ENCODE results near the gene LTO1.

GRCh38 chr11:69638941-69639681 is 36.0 kb downstream of the LTO1 start:
- TF ChIP-seq SPI1 (IDR thresholded peaks at IDR 0.05; ENCODE audit: borderline replicate concordance, insufficient read depth, low read depth, low read length): no peak
- TF ChIP-seq, protein P1, sequence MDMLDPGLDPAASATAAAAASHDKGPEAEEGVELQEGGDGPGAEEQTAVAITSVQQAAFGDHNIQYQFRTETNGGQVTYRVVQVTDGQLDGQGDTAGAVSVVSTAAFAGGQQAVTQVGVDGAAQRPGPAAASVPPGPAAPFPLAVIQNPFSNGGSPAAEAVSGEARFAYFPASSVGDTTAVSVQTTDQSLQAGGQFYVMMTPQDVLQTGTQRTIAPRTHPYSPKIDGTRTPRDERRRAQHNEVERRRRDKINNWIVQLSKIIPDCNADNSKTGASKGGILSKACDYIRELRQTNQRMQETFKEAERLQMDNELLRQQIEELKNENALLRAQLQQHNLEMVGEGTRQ (IDR thresholded peaks at IDR 0.05; ENCODE audit: borderline replicate concordance, low read depth, low read length): no peak
- no peak for TF ChIP-seq NFIC (IDR thresholded peaks at IDR 0.05; ENCODE audit: low read depth, low read length)
- no peak for TF ChIP-seq BHLHE40 (IDR thresholded peaks at IDR 0.05; ENCODE audit: borderline replicate concordance in 1 of 2, low read depth in 2 of 2, low read length in 1 of 2)
